GM20000 (cell line): Measurements from ENCODE around the gene UNC5B.

Experiments used
- DNase-seq: peaks from one replicate; pipeline ENCODE4 v3.0.0; 2012; ENCODE audit warnings: low spot score
- CTCF ChIP-seq: IDR thresholded peaks from 2 replicates; pipeline ENCODE4 v1.5.1; 2012; ENCODE audit warnings: mild to moderate bottlenecking, control low read depth; ENCODE audit errors: extremely low read depth, missing control alignments

UNC5B gene

GRCh38 chr10:71213127-71213621, 804 bp downstream of the UNC5B start:
- no peak for TF ChIP-seq CTCF
- peak; percentile 43 for DNase-seq

GRCh38 chr10:71213761-71214440, 1.5 kb downstream of the UNC5B start:
- TF ChIP-seq CTCF = no peak
- DNase-seq = peak; percentile 36

- DNase-seq = peak; percentile 23
- no peak for TF ChIP-seq CTCF
Observed at GRCh38 chr10:71214641-71215559, 2.5 kb downstream of the UNC5B start.

GRCh38 chr10:71216363-71216695, 4.0 kb downstream of the UNC5B start:
- TF ChIP-seq CTCF = no peak

DNA sequence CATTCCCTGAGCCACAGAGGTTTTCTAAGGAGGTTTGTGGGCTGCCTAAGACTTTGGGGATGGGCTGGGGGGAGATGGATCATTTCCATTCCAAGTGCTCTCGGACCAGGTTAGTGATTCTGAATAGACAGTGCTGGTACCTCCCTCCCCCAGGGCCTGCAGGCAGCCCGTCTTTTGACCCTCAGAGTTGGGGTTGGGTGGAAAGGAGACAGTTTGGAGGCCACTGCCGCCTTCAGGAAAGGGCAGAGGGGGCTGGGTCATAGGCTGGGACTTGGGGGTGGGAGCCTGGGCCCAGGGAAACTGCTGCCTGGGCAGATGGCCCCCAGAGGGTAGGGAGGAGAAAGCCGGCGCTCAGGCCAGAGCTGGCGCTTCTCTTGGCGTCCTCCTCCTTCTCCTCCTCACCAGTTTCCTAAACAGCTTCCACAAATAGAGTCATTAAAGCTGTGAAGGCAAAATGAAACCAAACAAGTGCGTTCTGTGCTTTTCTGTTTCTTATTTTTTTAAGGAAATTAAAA, 4.4 kb downstream of the UNC5B start:
- no peak for DNase-seq
- no peak for TF ChIP-seq CTCF

More at GRCh38 chr10:71216363-71216695, 4.0 kb downstream of the UNC5B start:
- no peak for DNase-seq

DNA sequence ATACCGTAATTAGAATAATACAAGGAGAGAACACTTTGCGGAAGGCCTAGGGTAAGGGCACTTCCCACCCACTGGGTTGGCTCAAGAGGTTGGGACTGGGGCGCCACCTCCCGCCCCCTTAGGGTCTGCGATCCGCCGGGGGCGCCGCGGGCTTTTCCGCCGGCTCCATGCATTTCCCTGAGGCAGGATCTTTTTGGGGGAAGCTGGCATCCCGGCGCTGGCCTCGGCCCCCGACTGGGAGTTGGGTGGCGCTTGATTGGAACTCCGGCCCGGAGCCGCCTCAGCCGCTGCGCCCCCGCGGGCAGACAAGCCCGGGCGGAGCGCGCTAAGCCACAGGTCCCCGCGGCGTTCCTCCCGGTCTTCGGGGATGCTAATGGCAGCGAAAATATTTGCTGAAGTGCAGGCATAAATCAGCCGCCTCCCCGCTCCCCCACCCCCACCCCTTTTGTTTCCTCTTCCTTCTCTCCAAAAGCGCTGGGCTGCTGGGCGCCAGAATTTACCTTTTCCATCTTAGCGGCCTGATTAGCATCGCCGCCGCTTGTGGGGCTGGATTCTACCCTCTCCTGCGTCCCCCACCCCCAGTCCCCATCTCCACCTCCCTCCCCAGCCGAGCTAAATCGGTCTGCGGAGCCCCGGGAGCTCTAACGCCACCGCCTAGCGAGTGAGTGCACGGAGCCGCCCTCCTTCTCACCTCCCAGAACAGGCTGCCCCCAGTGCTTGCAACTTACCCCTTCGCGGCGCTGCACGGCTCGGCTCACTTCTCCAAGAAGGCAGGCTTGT, 5.1 kb downstream of the UNC5B start:
- DNase-seq = peak; percentile 45
- no peak for TF ChIP-seq CTCF
